ENCODE results near the gene ATP6V0B.

ATP6V0B gene

GRCh38 chr1:43933386-43934100 lies 41.2 kb upstream of the ATP6V0B start, which contains the start of gene ARTN:
Gene ARTN, plus strand, starts transcription at chr1:43933801. Its CDS starts 1,856 bp downstream, at chr1:43935657.
- DNase-seq (ENCODE audit: low read depth): no peak
- peak within 1 kb of the TSS; percentile 42 for H3K4me3 ChIP-seq (ENCODE audit: control insufficient read depth, low read depth, low read length)
- TF ChIP-seq, protein P1, sequence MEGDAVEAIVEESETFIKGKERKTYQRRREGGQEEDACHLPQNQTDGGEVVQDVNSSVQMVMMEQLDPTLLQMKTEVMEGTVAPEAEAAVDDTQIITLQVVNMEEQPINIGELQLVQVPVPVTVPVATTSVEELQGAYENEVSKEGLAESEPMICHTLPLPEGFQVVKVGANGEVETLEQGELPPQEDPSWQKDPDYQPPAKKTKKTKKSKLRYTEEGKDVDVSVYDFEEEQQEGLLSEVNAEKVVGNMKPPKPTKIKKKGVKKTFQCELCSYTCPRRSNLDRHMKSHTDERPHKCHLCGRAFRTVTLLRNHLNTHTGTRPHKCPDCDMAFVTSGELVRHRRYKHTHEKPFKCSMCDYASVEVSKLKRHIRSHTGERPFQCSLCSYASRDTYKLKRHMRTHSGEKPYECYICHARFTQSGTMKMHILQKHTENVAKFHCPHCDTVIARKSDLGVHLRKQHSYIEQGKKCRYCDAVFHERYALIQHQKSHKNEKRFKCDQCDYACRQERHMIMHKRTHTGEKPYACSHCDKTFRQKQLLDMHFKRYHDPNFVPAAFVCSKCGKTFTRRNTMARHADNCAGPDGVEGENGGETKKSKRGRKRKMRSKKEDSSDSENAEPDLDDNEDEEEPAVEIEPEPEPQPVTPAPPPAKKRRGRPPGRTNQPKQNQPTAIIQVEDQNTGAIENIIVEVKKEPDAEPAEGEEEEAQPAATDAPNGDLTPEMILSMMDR (conservative IDR thresholded peaks at IDR 0.05; ENCODE audit: control insufficient read depth, insufficient read depth, low read depth, low read length): no peak

GRCh38 chr1:43934101-43934985 lies 40.4 kb upstream of the ATP6V0B start:
- no peak overlapping the region for H3K4me3 ChIP-seq (ENCODE audit: control insufficient read depth, low read depth, low read length)
- peak; percentile 58 for DNase-seq (ENCODE audit: low read depth)

GRCh38 chr1:43934986-43935324 lies 39.8 kb upstream of the ATP6V0B start:
- TF ChIP-seq, protein P1 (conservative IDR thresholded peaks at IDR 0.05; ENCODE audit: control insufficient read depth, insufficient read depth, low read depth, low read length): no peak
- no peak for DNase-seq (ENCODE audit: low read depth)
- H3K4me3 ChIP-seq (ENCODE audit: control insufficient read depth, low read depth, low read length): no peak overlapping the region

More at GRCh38 chr1:43934101-43934985, 40.4 kb upstream of the ATP6V0B start:
- TF ChIP-seq, protein P1 (conservative IDR thresholded peaks at IDR 0.05; ENCODE audit: control insufficient read depth, insufficient read depth, low read depth, low read length): peak; percentile 87

DNA sequence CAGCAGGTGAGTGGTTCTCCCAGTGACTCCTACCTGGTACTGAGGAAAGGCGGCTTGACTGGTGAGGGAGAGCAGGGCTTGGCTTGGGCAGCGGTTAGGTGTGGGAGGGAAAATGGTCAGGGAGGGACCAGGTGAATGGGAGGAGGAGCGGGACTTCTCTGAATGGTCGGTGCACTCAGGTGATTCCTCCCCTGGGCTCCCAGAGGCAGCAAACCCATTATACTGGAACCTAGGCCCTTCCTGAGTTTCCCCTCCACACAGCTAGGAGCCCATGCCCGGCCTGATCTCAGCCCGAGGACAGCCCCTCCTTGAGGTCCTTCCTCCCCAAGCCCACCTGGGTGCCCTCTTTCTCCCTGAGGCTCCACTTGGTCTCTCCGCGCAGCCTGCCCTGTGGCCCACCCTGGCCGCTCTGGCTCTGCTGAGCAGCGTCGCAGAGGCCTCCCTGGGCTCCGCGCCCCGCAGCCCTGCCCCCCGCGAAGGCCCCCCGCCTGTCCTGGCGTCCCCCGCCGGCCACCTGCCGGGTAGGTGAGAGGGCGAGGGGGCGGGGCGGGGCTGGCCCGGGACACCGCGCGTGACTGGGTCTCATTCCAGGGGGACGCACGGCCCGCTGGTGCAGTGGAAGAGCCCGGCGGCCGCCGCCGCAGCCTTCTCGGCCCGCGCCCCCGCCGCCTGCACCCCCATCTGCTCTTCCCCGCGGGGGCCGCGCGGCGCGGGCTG lies 38.9 kb upstream of the ATP6V0B start:
- no peak overlapping the region for H3K4me3 ChIP-seq (ENCODE audit: control insufficient read depth, low read depth, low read length)
- no peak for DNase-seq (ENCODE audit: low read depth)
- TF ChIP-seq, protein P1 (conservative IDR thresholded peaks at IDR 0.05; ENCODE audit: control insufficient read depth, insufficient read depth, low read depth, low read length): no peak

DNA sequence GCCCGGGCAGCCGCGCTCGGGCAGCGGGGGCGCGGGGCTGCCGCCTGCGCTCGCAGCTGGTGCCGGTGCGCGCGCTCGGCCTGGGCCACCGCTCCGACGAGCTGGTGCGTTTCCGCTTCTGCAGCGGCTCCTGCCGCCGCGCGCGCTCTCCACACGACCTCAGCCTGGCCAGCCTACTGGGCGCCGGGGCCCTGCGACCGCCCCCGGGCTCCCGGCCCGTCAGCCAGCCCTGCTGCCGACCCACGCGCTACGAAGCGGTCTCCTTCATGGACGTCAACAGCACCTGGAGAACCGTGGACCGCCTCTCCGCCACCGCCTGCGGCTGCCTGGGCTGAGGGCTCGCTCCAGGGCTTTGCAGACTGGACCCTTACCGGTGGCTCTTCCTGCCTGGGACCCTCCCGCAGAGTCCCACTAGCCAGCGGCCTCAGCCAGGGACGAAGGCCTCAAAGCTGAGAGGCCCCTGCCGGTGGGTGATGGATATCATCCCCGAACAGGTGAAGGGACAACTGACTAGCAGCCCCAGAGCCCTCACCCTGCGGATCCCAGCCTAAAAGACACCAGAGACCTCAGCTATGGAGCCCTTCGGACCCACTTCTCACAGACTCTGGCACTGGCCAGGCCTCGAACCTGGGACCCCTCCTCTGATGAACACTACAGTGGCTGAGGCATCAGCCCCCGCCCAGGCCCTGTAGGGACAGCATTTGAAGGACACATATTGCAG lies 38.2 kb upstream of the ATP6V0B start:
- TF ChIP-seq, protein P1 (conservative IDR thresholded peaks at IDR 0.05; ENCODE audit: control insufficient read depth, insufficient read depth, low read depth, low read length): no peak
- DNase-seq (ENCODE audit: low read depth): no peak
- no peak overlapping the region for H3K4me3 ChIP-seq (ENCODE audit: control insufficient read depth, low read depth, low read length)

All from fibroblast of mammary gland (primary cell).